ENCODE results near the gene RIMBP2.

The RIMBP2 gene

DNA sequence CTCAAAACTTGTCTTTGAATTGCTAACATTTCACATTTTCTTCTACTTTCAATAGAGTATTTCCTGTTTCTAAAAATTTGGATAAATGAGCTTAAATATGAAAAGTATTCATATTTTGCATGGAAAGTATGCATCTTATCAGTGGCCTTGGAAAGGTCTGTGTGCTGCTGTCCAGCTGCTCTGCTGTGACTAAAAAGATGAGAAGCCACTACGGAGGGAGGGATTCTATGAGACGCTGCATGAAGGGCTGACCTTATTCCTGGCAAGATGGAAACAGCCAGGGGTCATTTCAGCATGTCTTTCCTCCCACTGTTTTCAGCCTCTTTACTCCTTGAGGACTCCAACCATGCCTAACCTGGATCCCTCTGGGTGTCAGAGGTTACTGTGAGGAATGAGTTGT lies 365.4 kb downstream of the RIMBP2 start:
- no peak for DNase-seq

DNA sequence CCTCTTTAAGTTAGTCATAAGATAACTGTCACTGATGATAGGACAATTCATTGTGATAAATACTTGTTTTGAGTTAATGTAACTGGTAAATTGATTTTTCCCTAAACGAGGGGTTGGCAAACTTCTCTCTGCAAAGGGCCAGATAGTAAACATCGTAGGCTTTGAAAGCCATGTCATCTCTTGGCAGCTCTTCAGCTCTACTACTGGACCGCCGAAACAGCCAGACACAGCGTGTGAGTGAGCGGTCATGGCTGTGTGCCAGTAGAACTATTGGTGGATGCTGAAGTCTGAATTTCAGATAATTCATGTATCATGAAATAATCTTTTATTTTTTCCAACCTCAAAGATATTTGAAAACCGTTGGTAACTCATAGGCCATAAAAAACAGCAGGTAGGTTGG lies 368.5 kb downstream of the RIMBP2 start:
- no peak for DNase-seq
